Right renal cortex interstitium (tissue), 3 donors: ENCODE measurements around the gene CDKAL1. TPM values are rescaled to one million over a fixed set of nuclear protein-coding genes. Genes with fewer than 3 reads are reported as not detected.
"Not testable (repeated sequence)": the region's sequence is repeated elsewhere in the genome, so short reads cannot be mapped to it uniquely, and the experiment has no call there.

Experiments used
- DNase-seq, 3 donors: peaks; one replicate each; pipeline ENCODE4 v3.0.0-alpha.2; 2013; ENCODE audit warnings: low read depth in 3 of 3, low spot score in 2 of 3
- polyA plus RNA-seq, 3 donors: library from polyadenylated mRNA; unstranded; fragments of 120-200 nt; gene quantifications; one replicate each; pipeline ENCODE4 v1.2.1, GENCODE V29; 2013; ENCODE audit not compliant: insufficient read length in 3 of 3

The CDKAL1 gene
- polyA plus RNA-seq, 3 donors: 18.4 to 19.6 (median 19.6) TPM

GRCh38 chr6:20909621-20910020 lies 375.4 kb downstream of the CDKAL1 start:
- DNase-seq: no peak

- peak in 1 of 3 donors; percentile 39 for DNase-seq
Observed at GRCh38 chr6:20911712-20912111, 377.5 kb downstream of the CDKAL1 start.

- DNase-seq: no peak
Observed at GRCh38 chr6:20915156-20915555, 380.9 kb downstream of the CDKAL1 start.

GRCh38 chr6:20915626-20916025 lies 381.4 kb downstream of the CDKAL1 start:
- DNase-seq: no peak

GRCh38 chr6:20916086-20916485 lies 381.8 kb downstream of the CDKAL1 start:
- no peak for DNase-seq

- no peak for DNase-seq
Observed at GRCh38 chr6:20918868-20919267, 384.6 kb downstream of the CDKAL1 start.

GRCh38 chr6:20919677-20920385 lies 385.6 kb downstream of the CDKAL1 start:
- no peak for DNase-seq

- no peak for DNase-seq
Observed at GRCh38 chr6:20921578-20921977, 387.3 kb downstream of the CDKAL1 start.

- no peak for DNase-seq
Observed at GRCh38 chr6:20922743-20923142, 388.5 kb downstream of the CDKAL1 start.

- DNase-seq: not testable (repeated sequence)
Observed at GRCh38 chr6:20924094-20924493, 389.8 kb downstream of the CDKAL1 start.

GRCh38 chr6:20924911-20925543 lies 390.8 kb downstream of the CDKAL1 start:
- no peak for DNase-seq

GRCh38 chr6:20927130-20927860 lies 393.0 kb downstream of the CDKAL1 start:
- peak in 1 of 3 donors; percentile 40 for DNase-seq

GRCh38 chr6:20929283-20929682 lies 395.0 kb downstream of the CDKAL1 start:
- no peak for DNase-seq

GRCh38 chr6:20931093-20931492 lies 396.8 kb downstream of the CDKAL1 start:
- no peak for DNase-seq

GRCh38 chr6:20931772-20932171 lies 397.5 kb downstream of the CDKAL1 start:
- no peak for DNase-seq

GRCh38 chr6:20932284-20932683 lies 398.0 kb downstream of the CDKAL1 start:
- no peak for DNase-seq

GRCh38 chr6:20933057-20933788 lies 399.0 kb downstream of the CDKAL1 start:
- DNase-seq: no peak

GRCh38 chr6:20936949-20937348 lies 402.7 kb downstream of the CDKAL1 start:
- no peak for DNase-seq

- no peak for DNase-seq
Observed at GRCh38 chr6:20939161-20939775, 405.0 kb downstream of the CDKAL1 start.

GRCh38 chr6:20943040-20943627 lies 408.9 kb downstream of the CDKAL1 start:
- no peak for DNase-seq
